ENCODE results near the gene ULBP1.
"Not testable (repeated sequence)": the region's sequence is repeated elsewhere in the genome, so short reads cannot be mapped to it uniquely, and the experiment has no call there.

ULBP1 gene

GRCh38 chr6:150008588-150008987 is 44.8 kb downstream of the ULBP1 start:
- peak; percentile 62 for DNase-seq

GRCh38 chr6:150012846-150013784 is 49.4 kb downstream of the ULBP1 start:
- not testable (repeated sequence) for DNase-seq

GRCh38 chr6:150013785-150014622 is 50.3 kb downstream of the ULBP1 start:
- not testable (repeated sequence) for DNase-seq

- DNase-seq = not testable (repeated sequence)
Measured at GRCh38 chr6:150014623-150015280, 51.0 kb downstream of the ULBP1 start.

GRCh38 chr6:150015281-150016001 is 51.7 kb downstream of the ULBP1 start:
- DNase-seq = not testable (repeated sequence)

- no peak for DNase-seq
Measured at GRCh38 chr6:150016324-150017185, 52.8 kb downstream of the ULBP1 start.

GRCh38 chr6:150017186-150017521 is 53.4 kb downstream of the ULBP1 start:
- DNase-seq = not testable (repeated sequence)

GRCh38 chr6:150018846-150019580 is 55.3 kb downstream of the ULBP1 start:
- peak; percentile 28 for DNase-seq

- not testable (repeated sequence) for DNase-seq
Measured at GRCh38 chr6:150021870-150022269, 58.1 kb downstream of the ULBP1 start.
